NK-92 treated with Interleukin-12 subunit alpha and Interleukin-12 subunit beta, amount 100 ng/mL, for 24 hours (cell line): ENCODE measurements around the gene PDPK1.

Experiments used
- DNase-seq: peaks from one replicate; lab custom pipeline; 2025; lab: John Stamatoyannopoulos, UW

The PDPK1 gene

DNA sequence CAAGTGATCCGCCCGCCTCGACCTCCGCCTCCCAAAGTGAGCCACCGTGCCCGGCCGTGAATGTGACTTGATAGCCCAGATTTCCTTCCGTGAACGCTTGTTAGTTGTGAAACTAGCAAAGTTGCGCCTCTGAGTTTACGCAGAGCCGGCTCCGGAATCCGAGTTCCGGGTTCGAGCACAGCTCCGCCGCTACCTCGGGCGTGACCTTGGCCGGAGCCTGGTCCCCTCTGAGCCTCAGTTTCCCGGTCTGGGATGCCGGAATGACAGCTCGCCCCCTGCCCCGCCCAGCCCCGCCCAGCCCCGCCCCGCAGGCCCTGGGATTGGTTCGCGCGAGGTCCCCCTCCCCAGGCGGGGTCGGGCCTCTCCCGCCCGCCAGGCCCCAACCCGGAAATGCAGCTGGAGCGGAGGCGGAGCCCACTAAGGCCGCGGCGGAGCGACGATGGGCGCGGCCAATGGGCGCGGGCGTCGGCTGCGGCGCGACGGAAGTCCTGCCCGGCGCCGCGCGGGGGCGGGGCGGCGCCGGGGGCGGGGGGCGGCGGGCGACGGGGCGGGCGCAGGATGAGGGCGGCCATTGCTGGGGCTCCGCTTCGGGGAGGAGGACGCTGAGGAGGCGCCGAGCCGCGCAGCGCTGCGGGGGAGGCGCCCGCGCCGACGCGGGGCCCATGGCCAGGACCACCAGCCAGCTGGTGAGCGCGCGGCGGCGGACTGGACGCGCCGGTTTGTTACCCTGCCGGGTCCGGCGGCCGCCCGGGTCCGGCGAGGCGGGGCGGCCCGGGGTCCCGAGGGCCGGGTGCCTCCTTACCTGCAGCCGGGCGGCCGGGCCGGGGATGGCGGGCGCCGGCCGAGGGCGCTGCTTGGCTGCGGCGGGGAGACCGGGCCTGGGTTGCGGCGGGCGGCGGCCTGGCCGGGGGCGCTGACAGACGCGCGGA, at the start of gene PDPK1:
TSS of gene PDPK1 (plus strand) at position 571 of the 929 bp plus-strand sequence. CDS start at position 663, 92 bp downstream.
- DNase-seq = peak; percentile 89

DNA sequence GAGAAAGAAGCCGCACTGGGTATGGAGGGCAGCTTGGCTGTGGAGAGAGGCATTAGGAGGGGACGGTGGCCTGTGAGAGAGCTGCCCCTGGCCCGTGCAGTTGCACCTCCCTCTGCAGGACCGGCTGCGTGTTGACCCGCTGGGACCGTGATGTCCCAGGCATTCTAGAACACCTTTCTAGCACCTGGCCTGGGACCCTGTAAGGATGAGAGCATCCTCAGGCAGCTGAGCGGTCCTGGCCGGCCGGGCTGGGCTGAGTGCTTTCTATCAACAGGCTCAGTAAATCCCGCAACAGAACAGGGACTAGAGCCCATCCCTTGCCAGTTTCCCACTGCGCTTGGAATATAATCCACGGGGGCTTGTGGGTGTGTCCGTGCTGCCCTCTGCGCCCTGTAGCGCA, 48.2 kb upstream of the PDPK1 start:
- DNase-seq = no peak

DNA sequence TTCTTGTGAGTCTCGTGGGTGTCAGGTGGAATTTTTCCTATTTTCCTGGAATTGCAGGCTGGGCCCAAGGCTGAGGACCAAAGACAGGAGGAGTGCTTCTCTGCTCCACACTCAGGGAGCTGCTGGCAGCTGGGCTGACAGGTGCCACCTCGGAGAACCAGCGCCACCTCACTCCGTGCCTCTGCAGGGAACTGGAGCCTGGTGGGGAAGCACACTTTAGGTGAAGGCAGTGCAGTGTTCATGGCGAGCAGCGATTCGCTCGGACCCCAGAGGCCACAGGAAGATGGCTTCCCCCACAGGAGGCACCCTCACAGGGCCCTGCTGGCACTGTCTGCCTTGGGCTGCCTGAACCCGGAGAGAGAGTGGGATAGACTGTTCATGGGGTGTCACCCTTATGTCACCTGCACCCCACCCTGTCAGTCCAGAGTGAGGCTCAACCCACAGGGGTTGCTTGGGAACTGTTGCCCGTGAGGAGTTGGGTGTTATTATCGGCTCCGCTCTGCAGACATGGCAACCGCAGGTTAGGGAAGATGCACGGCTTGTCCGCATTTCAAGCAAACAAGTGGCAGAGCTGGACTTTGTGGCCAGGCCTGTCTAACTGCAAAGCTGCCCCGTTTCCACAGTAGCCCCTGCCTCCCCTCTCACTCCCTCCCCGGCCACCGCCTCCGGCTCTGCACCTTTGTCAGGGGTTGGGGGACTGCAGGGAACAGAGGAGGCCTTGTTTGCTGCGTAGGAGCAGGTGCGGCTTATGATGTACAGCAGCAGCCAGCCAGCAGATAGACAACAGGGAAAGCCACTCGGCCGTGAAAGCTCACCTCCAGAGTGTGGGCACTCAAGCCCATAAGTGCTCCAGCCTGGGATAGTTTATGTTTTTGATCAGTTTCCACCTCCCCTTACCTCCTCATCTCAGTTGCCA, 47.4 kb upstream of the PDPK1 start:
- no peak for DNase-seq

DNA sequence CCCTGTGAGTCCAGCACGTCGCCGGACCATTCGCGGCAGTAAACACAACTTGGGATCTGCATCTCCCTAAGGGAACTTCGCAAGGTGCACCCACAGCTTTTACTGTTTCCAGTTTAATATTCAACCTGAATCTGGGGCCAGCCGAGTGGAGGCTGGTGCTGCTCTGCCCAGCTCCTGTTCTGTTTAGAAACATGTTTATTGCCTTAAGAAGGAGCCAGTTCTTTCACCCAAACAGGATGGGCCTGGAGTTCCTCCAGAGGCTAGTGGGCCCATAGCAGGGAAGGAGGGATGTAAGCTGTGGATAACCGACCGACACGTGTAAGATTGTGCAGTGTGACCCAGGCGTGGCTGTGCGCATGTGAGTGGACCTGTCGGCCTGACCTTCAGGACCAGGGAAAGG, 45.5 kb upstream of the PDPK1 start:
- no peak for DNase-seq

DNA sequence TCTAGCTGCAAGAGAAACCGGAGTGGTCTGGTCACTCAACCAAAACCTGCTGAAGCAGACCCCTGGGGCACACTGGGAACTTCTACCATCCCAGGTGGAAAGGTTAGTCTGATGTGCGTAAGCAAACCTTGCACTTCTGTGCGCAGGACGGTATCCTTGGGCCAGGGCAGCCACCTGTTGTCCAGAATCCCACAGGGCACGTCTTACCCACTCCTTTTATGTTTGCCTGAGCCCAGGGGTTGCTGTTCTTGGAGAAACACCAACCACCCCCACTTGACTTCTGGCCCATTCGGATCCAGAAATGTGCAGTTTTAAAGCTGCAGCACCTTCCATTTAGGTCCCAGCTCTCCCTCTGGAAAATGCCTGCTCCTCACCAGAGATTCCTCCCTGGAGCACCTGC, 44.2 kb upstream of the PDPK1 start:
- no peak for DNase-seq

DNA sequence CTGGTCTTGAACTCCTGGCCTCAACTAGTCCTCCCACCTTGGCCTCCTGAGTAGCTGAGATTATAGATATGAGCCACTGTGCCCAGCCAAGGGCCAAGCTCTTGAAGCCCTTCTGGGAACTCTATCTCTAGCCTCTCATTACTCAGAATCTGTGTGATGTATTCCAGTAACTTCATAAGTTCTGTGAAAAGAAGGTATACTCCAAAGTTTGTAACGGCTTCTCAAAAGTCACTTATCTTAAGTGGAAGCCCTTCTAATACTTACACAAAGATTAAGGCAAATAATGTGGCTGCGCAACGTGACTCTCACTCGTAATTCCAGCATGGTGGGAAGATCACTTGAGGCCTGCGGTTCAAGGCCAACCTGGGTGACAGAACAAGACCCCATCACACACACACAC, 43.2 kb upstream of the PDPK1 start:
- DNase-seq = no peak

DNA sequence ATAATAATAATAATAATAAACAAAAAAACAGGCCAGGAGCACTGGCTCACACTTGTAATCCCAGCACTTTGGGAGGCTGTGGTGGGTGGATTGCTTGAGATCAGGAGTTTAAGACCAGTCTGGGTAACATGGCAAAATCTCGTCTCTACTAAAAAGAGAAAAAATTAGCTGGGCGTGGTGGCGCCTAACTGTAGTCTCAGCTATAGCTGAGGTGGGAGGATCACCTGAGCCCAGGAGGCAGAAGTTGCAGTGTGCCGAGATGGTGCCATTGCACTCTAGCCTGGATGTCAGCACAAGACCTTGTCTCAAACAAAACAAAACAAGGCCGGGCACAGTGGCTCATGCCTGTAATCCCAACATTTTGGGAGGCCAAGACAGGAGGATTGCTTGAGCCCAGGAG, 42.8 kb upstream of the PDPK1 start:
- no peak for DNase-seq

DNA sequence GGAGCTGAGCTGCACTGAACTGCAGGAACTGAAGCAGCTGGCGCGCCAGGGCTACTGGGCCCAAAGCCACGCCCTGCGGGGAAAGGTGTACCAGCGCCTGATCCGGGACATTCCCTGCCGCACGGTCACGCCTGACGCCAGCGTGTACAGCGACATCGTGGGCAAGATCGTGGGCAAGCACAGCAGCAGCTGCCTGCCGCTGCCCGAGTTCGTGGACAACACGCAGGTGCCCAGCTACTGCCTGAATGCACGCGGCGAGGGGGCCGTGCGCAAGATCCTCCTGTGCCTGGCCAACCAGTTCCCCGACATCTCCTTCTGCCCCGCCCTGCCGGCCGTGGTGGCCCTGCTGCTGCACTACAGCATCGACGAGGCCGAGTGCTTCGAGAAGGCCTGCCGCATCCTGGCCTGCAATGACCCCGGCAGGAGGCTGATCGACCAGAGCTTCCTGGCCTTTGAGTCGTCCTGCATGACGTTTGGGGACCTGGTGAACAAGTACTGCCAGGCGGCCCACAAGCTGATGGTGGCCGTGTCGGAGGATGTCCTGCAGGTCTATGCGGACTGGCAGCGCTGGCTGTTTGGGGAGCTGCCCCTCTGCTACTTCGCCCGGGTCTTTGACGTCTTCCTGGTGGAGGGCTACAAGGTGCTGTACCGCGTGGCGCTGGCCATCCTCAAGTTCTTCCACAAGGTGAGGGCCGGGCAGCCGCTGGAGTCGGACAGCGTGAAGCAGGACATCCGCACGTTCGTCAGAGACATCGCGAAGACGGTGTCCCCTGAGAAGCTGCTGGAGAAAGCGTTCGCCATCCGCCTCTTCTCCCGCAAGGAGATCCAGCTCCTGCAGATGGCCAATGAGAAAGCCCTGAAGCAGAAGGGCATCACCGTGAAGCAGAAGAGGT, 41.4 kb upstream of the PDPK1 start:
- no peak for DNase-seq

DNA sequence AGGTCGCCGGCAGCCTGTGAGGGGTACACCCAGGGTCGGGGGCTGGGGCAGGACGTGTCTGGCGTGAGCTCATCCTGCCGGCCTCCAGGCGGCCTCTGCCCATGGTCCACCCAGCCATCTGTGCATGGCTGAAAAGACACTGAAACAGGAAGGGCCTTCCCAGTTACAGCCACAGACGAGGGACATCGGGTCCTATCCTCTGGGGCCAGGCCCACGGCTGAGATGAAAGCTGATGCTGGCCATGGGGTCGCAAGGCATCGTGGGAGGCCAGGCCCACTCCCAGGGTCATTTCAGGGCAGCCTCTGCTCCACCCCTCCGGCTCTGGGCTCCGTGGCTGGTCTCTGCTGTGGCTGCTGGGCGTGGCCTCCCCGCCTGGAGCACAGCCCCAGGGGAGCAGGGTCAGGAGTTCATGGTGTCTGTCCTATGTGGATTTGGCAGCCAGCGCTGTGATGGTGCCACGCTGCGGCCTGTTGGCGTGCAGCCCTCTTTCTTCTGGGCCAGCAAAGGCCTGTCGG, 40.6 kb upstream of the PDPK1 start:
- DNase-seq = no peak

DNA sequence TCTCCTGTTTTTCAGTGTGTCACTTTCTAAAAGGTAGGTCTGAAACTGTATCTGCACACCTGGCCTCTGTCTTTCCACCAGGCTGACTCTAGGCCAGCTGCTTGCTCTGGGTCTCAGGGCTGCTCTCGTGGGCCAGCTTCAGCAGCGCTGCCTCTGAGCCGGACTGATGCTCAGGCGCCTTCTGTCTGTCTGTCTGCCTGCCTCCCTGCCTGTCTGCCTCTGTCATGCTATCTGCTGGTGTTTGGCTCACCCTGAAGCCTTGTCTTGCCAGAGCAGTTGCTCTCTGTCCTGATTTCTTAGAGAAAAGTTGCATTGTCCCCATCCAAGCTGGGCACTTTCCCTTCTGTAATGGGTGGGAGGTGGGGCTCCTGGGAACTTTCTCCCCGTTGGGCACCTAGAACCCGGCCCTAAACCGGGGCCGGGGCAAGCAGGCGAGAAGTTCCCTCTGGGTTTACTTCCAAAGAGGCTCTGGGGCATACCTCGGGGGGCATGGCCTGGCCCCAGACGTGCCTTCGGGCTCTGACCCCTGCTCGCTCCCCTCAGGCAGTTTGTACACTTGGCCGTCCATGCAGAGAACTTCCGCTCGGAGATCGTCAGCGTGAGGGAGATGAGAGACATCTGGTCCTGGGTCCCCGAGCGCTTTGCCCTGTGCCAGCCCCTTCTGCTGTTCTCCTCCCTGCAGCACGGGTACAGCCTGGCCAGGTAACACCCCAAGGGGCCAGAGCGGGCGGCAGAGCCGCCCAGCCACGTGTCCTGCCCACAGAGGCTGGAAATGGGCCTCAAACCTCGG, 39.9 kb upstream of the PDPK1 start:
- no peak for DNase-seq

DNA sequence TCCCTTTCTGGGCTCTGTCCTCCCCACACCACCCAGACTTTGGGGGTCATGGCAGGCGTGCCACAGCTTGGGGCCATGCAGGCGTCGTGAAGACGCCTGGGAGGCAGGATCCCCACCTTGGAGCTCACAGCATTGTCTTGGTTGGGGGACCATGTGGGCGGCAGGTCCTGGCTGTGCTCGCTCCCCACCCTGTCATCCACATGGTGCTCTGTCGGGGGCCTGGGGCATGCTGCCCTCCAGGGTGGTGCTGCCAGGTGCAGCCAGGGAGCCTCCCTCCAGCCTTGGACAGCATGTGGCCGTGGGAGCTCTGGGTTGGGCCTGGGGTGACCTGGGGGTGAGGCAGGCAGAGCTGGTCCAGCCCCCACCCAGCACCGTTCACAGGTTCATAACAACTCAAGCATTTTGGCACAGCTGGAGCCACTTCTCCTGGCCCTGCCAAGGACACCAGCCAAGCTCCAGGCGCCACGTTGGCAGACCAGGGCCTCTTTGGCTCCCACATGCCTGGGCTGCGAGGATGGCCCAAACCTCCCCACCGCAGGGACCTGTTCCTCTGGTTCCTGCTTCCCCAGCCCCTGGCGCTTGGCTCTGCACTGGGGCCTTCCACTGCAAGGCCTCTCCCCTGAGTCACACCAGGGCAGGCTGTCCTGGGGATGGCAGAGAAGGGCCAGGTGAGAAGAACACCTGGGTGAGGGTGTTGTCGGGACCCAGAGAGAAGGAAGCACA, 39.1 kb upstream of the PDPK1 start:
- DNase-seq = no peak

DNA sequence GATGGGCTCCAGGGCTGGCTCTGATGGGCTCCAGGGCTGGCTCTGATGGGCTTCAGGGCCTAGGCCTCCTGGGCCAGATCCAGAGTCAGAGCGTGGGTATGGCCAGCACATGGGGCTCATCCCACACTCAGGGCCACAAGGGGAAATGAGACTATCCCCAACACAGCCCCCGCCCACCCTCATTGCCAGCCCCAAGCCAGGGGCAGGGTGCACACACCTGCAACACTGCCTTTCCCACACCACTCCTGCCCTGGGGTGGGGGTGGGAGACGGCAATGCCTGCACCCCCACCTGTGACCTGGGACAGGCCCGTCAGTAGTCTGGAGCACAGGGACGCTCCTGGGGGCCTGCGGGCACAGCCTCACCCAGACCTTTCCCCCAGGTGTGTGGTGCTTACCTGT, 38.4 kb upstream of the PDPK1 start:
- no peak for DNase-seq

DNA sequence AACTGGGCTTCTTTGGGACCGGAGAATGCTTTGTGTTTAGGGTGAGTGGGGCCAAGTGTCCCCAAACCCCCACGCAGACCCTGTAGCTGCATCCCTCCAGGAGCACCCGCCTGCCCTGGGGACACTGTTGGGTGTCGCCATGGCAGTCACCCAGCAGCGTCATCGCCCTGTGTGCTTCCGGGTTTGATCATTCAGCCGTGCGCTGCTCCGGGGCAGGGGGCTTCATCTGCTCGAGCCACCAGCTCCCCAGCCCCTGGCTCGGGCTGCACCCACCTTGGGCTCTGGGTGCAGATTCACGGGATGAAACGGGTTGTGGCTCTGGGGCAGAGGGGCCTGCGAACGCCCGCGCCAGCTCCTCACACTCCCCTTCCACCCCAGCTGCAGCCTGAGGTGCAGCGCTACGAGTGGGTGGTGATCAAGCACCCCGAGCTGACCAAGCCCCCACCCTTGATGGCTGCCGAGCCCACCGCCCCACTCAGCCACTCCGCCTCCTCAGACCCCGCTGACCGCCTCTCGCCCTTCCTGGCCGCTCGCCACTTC, 37.9 kb upstream of the PDPK1 start:
- DNase-seq = no peak

DNA sequence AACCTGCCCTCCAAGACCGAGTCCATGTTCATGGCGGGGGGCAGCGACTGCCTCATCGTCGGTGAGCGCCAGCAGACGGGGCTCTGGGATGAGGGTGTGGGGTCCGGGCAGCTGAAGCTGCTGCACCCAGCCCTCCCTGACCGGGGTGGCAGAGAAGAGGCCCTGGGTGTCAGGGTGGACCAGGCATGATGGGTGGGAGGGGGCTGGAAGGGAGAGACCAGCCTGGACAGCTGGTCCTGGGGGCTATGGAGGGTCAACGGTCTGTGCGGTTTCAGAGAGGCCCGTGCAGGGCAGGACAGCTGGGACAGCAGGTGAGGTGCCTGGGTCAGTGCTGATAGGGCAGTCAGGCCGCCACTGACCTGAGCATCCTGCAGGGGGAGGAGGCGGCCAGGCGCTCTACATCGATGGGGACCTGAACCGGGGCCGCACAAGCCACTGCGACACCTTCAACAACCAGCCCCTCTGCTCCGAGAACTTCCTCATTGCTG, 37.3 kb upstream of the PDPK1 start:
- DNase-seq = no peak

DNA sequence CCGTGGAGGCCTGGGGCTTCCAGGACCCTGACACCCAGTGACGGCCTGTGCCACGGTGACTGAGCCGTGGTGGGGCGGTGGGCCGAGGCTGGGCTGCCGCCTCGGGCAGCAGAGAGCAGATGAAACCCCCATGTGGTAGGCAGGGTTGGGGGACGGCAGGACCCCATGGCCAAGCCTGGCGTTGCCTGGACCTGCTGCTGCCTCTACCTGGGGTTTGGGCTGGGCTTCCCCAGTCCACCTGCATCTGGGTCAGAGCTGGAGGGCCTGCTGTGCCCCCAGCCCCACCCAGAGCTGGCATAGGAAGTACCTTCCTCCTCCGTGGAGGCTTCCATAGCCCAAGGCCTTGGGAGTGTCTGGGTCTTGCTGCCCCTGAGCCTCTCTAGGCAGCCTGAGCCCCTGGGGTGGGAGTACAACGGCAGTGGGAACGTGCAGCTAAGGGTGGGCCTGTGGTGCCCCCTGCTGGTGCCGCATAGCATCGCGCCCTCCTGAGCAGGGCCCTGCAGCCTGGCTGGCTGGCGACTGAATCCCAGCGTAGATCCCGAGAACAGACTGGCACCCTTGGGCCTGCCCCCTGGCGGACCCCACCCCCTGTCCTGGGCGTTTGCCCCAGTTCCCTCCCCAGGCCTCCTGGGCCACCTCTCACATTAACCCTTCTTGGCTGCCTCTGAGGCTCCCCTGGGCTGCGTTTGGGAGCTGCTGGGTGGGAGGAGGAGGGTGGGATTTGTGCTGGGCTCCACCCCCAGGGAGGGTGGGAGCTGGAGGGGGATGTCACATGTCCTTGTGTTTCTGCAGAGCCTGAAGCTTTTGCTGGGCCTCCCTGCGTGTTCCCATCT, 36.7 kb upstream of the PDPK1 start:
- DNase-seq = peak; percentile 49

DNA sequence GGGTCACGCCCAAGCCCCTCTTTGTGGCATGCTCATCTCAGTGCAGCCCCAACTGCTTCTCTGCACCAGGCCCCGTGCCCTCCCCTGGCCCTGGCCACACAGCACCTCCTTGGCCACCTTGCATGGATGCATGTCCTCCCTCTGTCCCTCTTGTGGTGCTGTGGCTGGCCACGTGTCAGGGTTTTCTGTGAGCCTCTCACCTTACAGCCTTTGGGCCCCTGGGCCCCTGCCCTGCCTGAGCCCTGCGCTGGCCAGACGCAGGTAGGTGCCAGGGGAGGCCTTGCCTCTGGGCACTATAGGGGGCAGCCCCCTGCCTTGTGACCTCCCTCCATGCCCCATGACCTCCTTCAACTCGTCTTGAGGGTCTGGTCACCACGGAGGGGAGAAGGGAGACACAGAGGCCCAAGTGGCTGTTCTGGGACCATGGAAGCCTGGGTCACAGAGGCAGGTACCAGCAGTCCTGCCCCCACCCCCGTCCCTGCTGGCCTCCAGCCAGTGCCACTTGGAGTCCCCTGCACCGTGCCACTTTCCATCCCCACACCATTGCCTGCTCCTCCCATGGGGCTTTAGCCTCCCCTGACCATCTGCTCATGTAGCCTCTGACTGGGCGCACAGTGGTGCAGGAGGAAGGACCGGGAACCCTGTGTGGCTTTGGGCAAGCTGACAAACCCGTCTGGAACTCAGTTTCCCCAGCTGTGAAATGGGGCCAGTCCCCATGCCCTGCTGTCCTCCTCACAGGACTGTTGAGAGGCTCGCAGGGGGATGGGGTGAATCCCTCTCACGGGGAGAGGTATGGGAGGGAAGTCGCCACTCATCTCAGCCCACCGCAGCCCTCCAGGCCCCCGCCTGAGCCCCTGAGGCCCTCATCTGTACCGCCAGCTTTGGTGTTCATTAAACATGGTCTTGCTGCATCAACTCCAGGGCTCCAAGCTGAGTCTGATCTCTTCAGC, 35.6 kb upstream of the PDPK1 start:
- no peak for DNase-seq

DNA sequence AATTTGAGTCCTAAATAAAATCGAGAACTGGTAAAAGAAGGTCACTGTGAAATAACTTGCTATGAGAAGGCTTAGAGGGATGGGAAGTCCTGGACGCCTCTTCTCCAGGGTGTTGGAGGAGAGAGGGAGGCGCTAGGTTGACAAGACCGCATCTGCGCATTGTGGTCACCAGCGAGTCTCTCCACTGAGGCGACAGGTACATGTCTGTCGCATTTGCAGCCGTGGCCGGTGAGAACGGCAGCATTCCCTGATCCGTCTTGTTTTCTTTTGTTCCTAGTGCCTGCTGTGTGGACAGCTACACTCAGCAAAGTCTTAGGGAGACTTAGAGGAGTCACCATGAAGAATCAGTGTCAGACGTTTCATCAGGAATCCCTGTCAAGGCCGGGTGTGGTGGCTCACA, 32.1 kb upstream of the PDPK1 start:
- no peak for DNase-seq
